Esophagus muscularis mucosa (tissue), 4 donors: ENCODE results near the gene NUP133. TPM values are rescaled to one million over a fixed set of nuclear protein-coding genes. Genes with fewer than 3 reads are reported as not detected.

Source experiments
- DNase-seq: peaks from one replicate; pipeline ENCODE4 v3.0.0-alpha.2; 2017; ENCODE audit errors: extremely low spot score
- H3K27ac ChIP-seq, 4 donors: fragments of 200-600 bp; sonication (generic); replicated peaks in 1 of 4; 1 replicate in 3 of 4; 2 replicates in 1 of 4; pipeline ENCODE4 v1.5.1; 2016 to 2019; ENCODE audit warnings: mild to moderate bottlenecking in 1 of 4
- H3K27me3 ChIP-seq, 4 donors: fragments of 200-600 bp; sonication (generic); one replicate each; pipeline versions ENCODE4 v1.5.1 to v1.6.0; 2016 to 2019
- H3K36me3 ChIP-seq, 4 donors: fragments of 200-600 bp; sonication (generic); one replicate each; pipeline ENCODE4 v1.5.1; 2016 to 2019
- H3K4me1 ChIP-seq, 4 donors: fragments of 200-600 bp; sonication (generic); one replicate each; pipeline ENCODE4 v1.5.1; 2016 to 2019
- H3K4me3 ChIP-seq, 4 donors: fragments of 200-600 bp; sonication (generic); 1 replicate in 2 of 4; 2 replicates in 2 of 4; pipeline ENCODE4 v1.5.1; 2016 to 2019; ENCODE audit warnings: mild to moderate bottlenecking in 4 of 4, moderate library complexity in 1 of 4
- H3K9me3 ChIP-seq, 4 donors: fragments of 200-600 bp; sonication (generic); 1 replicate in 3 of 4; 2 replicates in 1 of 4; pipeline ENCODE4 v1.5.1; 2016 to 2019
- EP300 ChIP-seq: sonication (generic); formaldehyde crosslinking; IDR thresholded peaks from one replicate; pipeline ENCODE4 v1.6.1; 2017; ENCODE audit warnings: antibody characterized with exemption
- POLR2A ChIP-seq: fragments of 450-650 bp; IDR thresholded peaks from one replicate; pipeline ENCODE4 v1.6.1; 2017; ENCODE audit warnings: antibody characterized with exemption, moderate library complexity, mild to moderate bottlenecking, low read depth
- POLR2AphosphoS5 ChIP-seq, 2 donors: sonication (generic); formaldehyde crosslinking; IDR thresholded peaks; one replicate each; pipeline ENCODE4 v1.6.1; 2017; ENCODE audit warnings: antibody characterized with exemption in 2 of 2
- WGBS: methylation state at CpG from one replicate; pipeline ENCODE4 v1.1.5; 2018; 5-methylcytosine and 5-hydroxymethylcytosine counted together
- intact Hi-C: fragments of 100-400 bp; cut with DNase I; formaldehyde crosslinking; loops from one replicate; pipeline ENCODE4 v1.15.1; 2023
- total RNA-seq, 4 donors: library from RNA; depleted of rRNA; stranded (reverse); fragments of >200 nt; gene quantifications; one replicate each; pipeline versions ENCODE4 v1.1.0 to v1.2.1, GENCODE V29; 2016
- TF ChIP-seq, protein P1 (sequence below), 3 experiments: fragments of 200-600 bp in 2 of 3; fragments of 450-650 bp in 1 of 3; sonication (generic) in 2 of 3; IDR thresholded peaks; one replicate each; pipeline ENCODE4 v1.5.1; 2017 to 2019; ENCODE audit warnings: antibody characterized with exemption in 3 of 3, mild to moderate bottlenecking in 2 of 3, moderate library complexity in 1 of 3

Gene NUP133
- total RNA-seq, 4 donors from 2014 or later = 23.1 to 37.0 (median 24.3) TPM

- Histone ChIP-seq H3K9me3 (no peaks in the 10 kb centered on the region), H3K36me3 (peaks cover 0 to 20% (median 16%) of the 10 kb centered on the region in 4 donors), H3K4me3 (peak overlapping the region; percentile 78 to 95 (median 91)), H3K27me3 (no peaks in the 10 kb centered on the region), H3K4me1 (peaks cover 11 to 30% (median 25%) of the 10 kb centered on the region in 4 donors), H3K27ac (peak overlapping the region; percentile 94 to 97 (median 96))
- DNase-seq = no peak
- intact Hi-C loops = no loop called here
- TF ChIP-seq, protein P1, sequence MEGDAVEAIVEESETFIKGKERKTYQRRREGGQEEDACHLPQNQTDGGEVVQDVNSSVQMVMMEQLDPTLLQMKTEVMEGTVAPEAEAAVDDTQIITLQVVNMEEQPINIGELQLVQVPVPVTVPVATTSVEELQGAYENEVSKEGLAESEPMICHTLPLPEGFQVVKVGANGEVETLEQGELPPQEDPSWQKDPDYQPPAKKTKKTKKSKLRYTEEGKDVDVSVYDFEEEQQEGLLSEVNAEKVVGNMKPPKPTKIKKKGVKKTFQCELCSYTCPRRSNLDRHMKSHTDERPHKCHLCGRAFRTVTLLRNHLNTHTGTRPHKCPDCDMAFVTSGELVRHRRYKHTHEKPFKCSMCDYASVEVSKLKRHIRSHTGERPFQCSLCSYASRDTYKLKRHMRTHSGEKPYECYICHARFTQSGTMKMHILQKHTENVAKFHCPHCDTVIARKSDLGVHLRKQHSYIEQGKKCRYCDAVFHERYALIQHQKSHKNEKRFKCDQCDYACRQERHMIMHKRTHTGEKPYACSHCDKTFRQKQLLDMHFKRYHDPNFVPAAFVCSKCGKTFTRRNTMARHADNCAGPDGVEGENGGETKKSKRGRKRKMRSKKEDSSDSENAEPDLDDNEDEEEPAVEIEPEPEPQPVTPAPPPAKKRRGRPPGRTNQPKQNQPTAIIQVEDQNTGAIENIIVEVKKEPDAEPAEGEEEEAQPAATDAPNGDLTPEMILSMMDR (IDR thresholded peaks at IDR 0.05) = no peak
- 7% methylated on average over 5 of the region's 5 CpGs for WGBS
Observed at GRCh38 chr1:229507502-229507901, 639 bp downstream of the NUP133 start.

GRCh38 chr1:229506633-229507032, 1.5 kb downstream of the NUP133 start:
- intact Hi-C loops = no loop called here
- DNase-seq = no peak
- no peaks in the 10 kb centered on the region for H3K9me3 ChIP-seq
- H3K27ac ChIP-seq = no peak overlapping the region
- no peak for TF ChIP-seq POLR2AphosphoS5 (IDR thresholded peaks at IDR 0.05)
- TF ChIP-seq, protein P1 (IDR thresholded peaks at IDR 0.05) = no peak
- TF ChIP-seq POLR2A = no peak
- no peak for TF ChIP-seq EP300
- H3K27me3 ChIP-seq = no peaks in the 10 kb centered on the region
- WGBS = 72% methylated on average over 8 of the region's 8 CpGs
- H3K36me3 ChIP-seq = peaks cover 0 to 25% (median 20%) of the 10 kb centered on the region in 4 donors
- H3K4me3 ChIP-seq = peak overlapping the region in 2 of 4 donors; percentile 78 to 87
- H3K4me1 ChIP-seq = peaks cover 11 to 30% (median 25%) of the 10 kb centered on the region in 4 donors

- H3K36me3 ChIP-seq = peaks cover 49 to 100% (median 93%) of the 10 kb centered on the region in 4 donors
Observed at GRCh38 chr1:229495782-229496181, 12.4 kb downstream of the NUP133 start.

DNA sequence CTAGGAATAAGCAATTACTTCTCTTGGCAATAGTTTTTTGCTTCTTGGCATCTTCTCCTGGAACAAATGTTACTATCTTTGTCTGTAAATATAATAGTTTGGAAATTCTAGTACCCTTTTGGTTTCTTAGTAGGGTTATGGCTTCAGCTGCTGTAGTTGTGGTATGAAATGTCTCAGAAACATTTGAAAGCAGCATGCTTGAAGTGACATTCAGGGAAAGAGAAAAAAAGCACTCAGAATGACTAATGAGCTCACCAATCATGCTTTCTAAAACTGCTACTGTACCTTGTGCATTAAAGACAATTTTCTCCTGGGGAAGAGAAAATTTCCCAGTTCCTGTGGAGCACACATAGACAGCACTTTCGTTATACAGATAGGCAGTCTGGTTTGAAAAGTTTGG, 21.0 kb downstream of the NUP133 start:
- WGBS = 91% methylated on average over 1 of the region's 1 CpG
- TF ChIP-seq POLR2AphosphoS5 (IDR thresholded peaks at IDR 0.05) (no peak), POLR2A (no peak), EP300 (no peak)
- TF ChIP-seq, protein P1 (IDR thresholded peaks at IDR 0.05) = no peak
- H3K27me3 ChIP-seq = no peaks in the 10 kb centered on the region
- intact Hi-C loops = loop anchor here (10.0 kb wide), 1 partner anchor 822 kb away; no protein-coding TSS in a partner anchor
- H3K4me1 ChIP-seq = peaks cover 0 to 5% (median 3%) of the 10 kb centered on the region in 4 donors
- H3K36me3 ChIP-seq = peaks cover 53 to 96% (median 87%) of the 10 kb centered on the region in 4 donors
- no peak for DNase-seq
- no peak overlapping the region for H3K4me3 ChIP-seq
- H3K9me3 ChIP-seq = no peaks in the 10 kb centered on the region
- H3K27ac ChIP-seq = no peak overlapping the region

More at GRCh38 chr1:229495782-229496181, 12.4 kb downstream of the NUP133 start:
- H3K27ac ChIP-seq = no peak overlapping the region
- no peak for DNase-seq
- H3K4me1 ChIP-seq = no peaks in the 10 kb centered on the region
- no peaks in the 10 kb centered on the region for H3K9me3 ChIP-seq
- no peaks in the 10 kb centered on the region for H3K27me3 ChIP-seq
- no peak for TF ChIP-seq EP300
- TF ChIP-seq POLR2A = no peak
- TF ChIP-seq, protein P1 (IDR thresholded peaks at IDR 0.05) = no peak
- no peak for TF ChIP-seq POLR2AphosphoS5 (IDR thresholded peaks at IDR 0.05)
- H3K4me3 ChIP-seq = no peak overlapping the region
- 82% methylated on average over 2 of the region's 2 CpGs for WGBS
- intact Hi-C loops = no loop called here

GRCh38 chr1:229485318-229485717, 22.8 kb downstream of the NUP133 start:
- H3K4me1 ChIP-seq = peaks cover 0 to 16% (median 13%) of the 10 kb centered on the region in 4 donors
- no peak for DNase-seq
- no peak overlapping the region for H3K4me3 ChIP-seq
- no peak overlapping the region for H3K27ac ChIP-seq
- 96% methylated on average over 1 of the region's 1 CpG for WGBS
- H3K27me3 ChIP-seq = no peaks in the 10 kb centered on the region
- H3K36me3 ChIP-seq = peaks cover 53 to 92% (median 77%) of the 10 kb centered on the region in 4 donors
- intact Hi-C loops = loop anchor here (10.0 kb wide), 1 partner anchor 821 kb away; no protein-coding TSS in a partner anchor
- no peaks in the 10 kb centered on the region for H3K9me3 ChIP-seq
- TF ChIP-seq, protein P1 (IDR thresholded peaks at IDR 0.05) = no peak
- TF ChIP-seq POLR2A (no peak), EP300 (no peak), POLR2AphosphoS5 (IDR thresholded peaks at IDR 0.05) (no peak)
